Fibroblast of skin of right biceps (primary cell): ENCODE results near the gene STAT4.
"Not testable (repeated sequence)": the region's sequence is repeated elsewhere in the genome, so short reads cannot be mapped to it uniquely, and the experiment has no call there.

ENCODE experiments used
- DNase-seq: peaks from one replicate; pipeline ENCODE4 v3.0.0-alpha.2; 2013

Gene STAT4

DNA sequence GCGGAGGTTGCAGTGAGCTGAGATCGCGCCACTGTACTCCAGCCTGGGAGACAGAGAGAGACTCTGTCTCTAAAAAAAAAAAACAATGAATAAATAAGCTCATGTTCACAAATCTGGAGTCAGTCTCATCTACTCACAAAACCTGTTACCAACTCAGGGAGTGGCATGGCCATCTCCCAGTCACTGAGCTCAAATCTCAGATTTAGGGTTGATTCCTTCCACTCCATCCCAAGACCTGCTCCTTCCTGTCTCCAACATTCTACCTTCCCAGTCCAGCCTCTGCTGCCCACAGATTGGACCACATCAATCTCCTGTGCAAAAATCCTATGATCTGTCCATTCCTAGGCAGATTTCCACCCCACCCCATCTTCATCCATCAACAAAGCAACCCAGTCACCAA lies 138.4 kb downstream of the STAT4 start:
- no peak for DNase-seq

DNA sequence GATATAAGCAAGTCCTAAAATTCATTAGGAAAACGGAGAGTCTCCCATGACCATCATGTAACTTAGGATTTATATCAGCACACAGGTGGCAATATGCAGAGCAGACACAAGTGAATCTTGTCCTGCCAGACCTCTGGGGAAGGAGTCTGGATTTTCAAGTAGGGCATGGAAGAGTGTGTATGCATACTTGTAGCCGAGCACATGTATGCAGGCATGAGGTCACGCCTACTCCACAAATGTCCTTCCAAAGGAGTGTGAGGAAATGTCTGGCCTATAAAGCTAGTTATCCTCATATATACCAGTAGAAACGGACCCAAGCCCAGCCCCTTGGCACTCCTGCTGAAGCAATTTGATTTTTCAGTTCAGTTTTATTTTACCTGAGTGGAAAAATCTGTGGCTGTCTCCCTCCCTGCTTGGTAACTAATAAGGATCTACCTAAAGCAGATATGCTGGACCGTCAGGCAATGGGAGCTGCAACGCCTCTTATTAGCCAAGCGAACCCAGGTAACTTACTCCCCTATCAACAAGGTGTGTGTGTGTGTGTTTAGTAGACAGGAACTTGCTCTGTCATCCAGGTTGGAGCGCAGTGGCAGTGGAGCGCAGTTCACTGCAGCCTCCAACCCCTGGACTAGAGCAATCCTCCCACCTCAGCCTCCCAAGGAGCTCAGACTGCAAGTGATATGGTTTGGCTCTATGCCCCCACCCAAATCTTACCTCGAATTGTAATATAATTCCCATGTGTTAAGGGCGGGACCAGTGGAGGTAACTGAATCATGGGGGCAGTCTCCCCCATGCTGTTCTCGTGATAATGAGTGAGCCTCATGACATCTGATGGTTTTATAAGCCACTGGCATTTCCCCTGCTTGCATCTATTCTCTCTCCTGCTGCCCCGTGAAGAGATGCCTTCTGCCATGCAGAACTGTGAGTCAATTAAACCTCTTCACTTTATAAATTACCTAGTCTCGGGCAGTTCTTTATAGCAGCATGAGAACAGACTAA lies 139.6 kb downstream of the STAT4 start:
- no peak for DNase-seq

GRCh38 chr2:191009541-191010374 lies 141.0 kb downstream of the STAT4 start:
- DNase-seq, result peak; percentile 31

GRCh38 chr2:191008286-191008685 lies 142.5 kb downstream of the STAT4 start:
- no peak for DNase-seq

- no peak for DNase-seq
Observed at GRCh38 chr2:191006997-191007783, 143.6 kb downstream of the STAT4 start.

DNA sequence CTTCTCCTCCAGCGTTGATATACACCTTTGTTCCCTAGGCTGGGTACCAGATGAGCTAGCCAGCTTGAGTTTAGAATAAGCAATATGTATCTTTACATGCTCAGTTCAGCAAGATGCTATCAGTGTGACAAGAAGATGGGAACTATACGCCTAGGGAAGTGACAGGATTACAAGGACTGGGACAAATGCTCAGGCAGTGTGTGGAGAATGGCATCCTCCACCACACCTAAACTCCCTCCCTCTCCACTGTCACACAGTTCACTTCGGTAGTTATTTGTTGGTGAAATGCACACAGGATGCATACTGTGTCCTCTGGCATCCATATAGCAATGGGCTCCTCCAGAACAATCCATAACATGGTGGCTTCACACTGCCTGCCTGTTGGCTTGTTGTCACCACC lies 144.5 kb downstream of the STAT4 start:
- no peak for DNase-seq

DNA sequence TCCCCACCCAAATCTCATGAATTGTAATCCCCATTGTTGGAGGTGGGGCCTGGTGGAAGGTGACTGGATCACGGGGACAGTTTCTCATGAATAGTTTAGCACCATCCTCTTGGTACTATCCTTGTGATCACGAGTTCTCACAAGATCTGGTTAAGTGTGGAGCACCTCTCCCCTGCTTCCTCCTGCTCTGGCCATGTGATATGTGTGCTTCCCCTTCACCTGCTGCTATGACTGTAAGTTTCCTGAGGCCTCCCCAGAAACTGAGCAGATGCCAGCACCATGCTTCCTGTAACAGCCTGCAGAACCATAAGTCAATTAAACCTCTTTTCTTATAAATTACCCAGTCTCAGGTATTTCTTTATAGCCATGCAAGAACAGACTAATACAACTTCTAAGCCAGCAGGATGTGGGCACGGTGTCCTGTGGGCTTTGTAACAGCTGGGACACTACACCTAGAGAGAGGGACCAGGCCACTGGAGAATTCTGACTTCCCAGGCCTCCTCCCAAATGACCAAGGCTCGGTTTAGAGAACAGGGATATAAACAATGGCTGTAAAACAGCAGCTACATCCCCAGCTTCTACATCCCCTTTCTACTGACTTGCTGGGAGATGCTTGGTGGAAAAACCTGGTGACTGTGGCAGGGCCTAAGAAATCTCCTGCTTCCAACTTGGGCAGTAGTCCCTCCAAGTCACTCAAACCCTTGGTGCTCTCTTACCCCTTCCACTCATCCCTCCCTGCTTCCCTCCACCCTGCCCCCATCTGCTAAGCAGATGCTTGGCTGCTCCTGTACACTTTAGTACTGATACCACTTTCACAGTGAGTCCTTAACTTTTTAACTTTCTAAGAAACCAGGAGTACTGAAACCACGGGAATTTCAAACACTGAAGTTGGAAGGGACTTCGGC lies 147.1 kb downstream of the STAT4 start:
- DNase-seq, result no peak

GRCh38 chr2:191001624-191002023 lies 149.2 kb downstream of the STAT4 start:
- no peak for DNase-seq

GRCh38 chr2:191001032-191001431 lies 149.8 kb downstream of the STAT4 start:
- no peak for DNase-seq

GRCh38 chr2:190999949-191000665 lies 150.7 kb downstream of the STAT4 start:
- DNase-seq, result no peak

DNA sequence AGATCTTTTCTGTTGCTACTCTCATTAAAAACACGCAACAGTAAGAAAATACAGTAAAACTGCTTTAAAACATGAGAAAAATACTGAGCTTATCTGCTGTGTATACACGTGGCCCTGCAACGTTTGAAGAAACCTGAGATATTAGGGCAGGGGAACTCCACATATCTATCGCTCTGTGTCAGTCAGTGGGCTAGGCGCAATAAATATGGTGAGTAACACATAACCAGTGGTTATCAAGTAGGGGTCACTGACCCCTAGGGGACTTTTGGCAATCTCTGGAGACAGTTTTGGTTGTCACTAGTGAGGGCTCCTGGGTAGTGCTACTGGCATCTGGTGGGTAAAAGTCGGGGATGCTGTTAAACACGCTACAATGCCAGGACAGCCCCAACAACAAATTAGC lies 151.7 kb downstream of the STAT4 start:
- no peak for DNase-seq

- DNase-seq, result no peak
Observed at GRCh38 chr2:190997526-190998113, 153.2 kb downstream of the STAT4 start.

DNA sequence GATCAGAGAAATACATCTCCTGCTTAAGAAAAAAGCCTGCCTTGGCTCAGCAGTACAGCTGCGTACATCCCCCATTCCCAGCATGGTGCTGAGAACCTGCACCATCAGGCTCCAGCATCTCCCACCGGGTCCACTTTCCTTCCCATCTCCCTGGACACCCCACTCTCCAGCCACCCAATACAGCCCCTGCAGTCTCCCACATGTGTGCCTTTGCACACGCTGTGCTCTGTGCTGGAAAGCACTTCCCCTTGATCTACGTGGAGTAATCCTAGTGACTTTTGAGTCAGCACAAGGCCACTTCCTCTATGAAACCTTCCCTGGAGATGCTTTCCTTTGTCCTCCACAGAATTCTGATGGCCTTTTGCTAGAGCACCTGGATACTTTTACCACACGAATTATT lies 153.8 kb downstream of the STAT4 start:
- DNase-seq, result no peak

GRCh38 chr2:190996338-190996946 lies 154.4 kb downstream of the STAT4 start:
- peak; percentile 42 for DNase-seq

DNA sequence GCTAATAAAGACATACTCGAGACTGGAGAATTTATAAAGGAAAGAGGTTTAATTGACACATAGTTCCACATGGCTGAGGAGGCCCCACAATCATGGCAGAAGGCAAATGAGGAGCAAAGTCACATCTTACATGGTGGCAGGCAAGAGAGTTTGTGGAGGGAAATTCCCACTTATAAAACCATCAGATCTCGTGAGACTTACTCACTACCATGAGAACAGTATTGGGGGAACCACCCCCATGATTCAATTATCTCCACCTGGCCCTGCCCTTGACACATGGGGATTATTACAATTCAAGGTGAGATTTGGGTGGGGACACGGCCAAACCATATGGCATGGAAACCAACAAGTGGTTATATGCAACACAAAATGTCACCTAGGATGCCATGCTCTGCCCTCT lies 155.5 kb downstream of the STAT4 start:
- not testable (repeated sequence) for DNase-seq

GRCh38 chr2:190994148-190994547 lies 156.6 kb downstream of the STAT4 start:
- no peak for DNase-seq

- no peak for DNase-seq
Observed at GRCh38 chr2:190993292-190993643, 157.5 kb downstream of the STAT4 start.

DNA sequence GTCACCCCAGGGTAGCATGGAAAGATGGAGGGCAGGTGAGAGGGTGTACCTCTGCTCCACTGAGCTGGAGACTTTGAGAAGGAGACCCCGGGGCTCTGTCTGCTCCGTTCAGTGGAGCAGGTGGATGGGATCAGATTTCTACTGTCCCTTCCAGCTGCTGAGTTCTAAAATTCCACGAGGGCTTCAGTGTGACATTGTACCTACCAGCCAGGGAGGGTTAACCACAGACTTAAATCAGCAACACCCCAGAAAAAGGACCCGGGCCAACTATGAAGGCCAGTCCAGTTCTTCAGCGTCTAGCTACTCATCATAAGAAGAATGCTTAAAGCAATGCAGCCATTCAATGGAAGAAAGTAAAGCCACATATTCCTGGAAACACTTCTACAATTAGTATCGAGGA lies 160.7 kb downstream of the STAT4 start:
- DNase-seq, result no peak

DNA sequence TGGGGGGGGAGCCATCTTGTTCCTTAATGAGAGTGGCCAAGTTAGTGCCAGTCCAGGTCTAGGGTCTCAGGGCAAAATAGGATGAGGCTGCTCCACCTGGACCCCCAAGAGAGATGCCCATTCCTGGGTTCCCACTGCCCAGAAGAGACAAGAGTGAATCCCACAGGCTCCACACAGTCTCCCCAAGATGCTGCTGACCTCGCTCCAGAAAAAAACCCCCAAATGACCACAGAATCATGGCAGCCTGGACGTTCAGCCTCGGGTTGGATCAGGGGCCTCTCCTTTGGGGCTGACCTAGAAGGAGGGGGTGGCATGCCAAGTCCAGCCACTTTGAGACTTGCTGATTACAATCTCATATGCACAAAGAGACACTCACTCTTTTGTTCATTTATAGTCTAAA lies 161.9 kb downstream of the STAT4 start:
- DNase-seq, result no peak

DNA sequence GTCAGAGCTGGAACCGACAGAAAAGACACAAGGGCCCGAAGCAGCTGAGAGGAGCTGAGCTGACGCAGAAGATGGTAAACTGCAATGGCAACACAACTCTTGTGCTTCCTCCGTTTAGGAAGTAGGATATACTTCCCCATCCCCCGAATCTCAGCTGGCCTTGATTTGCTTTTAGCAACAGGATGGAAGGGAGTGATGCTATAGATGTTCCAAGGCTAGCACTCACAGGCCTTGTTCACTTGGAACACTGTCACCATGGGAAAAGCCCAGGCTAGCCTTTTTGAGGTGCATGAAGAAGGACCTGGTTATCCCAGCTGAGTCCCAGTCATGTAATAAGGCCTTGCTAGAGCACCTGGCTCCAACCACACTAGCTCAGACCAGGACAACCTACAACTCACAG lies 162.9 kb downstream of the STAT4 start:
- DNase-seq, result no peak
